GM21825 (cell line): ENCODE data around the gene CDH4.

Experiments used
- ATAC-seq: cut with Tn5 transposase; IDR thresholded peaks from one replicate; pipeline ENCODE4 v1.9.1; 2021; ENCODE audit warnings: mild to moderate bottlenecking, moderate library complexity; ENCODE audit not compliant: unreplicated experiment

Gene CDH4

DNA sequence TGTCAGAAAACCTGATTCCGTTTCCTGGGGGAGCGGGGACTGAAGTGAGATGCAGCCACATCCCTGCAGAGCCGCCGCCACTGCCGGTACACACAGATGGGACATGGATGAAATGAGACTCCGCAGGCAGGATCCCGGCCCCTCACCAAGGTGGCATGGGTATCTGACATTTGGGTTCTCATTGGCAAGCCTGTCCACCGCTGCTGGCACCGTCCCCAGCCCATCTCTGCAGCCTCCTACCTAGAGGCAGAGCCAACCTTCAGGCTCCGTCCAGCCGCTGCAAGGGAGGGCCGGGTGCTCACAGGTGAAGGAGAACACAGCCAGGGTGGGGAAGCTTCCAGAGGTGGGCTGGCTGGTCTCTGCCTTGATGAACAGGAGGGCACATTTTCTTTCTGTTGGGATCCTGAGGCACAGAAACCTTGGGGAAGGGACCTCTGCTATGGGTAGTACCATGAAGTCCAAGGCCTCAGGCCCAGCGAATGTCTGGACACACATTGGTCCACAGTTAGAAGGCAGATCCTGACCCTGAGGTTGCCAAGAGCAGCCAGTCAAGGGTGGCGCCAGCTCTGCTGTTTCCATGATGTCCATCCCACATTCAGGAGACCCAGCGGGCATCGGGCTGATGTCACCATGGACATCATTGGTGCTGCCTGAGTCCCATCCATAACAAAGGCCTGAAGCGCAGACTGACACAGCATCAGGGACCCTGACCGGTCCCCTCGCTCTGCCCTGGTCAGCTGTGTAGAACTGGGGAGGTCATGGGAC lies 636.2 kb downstream of the CDH4 start:
- no peak for ATAC-seq

DNA sequence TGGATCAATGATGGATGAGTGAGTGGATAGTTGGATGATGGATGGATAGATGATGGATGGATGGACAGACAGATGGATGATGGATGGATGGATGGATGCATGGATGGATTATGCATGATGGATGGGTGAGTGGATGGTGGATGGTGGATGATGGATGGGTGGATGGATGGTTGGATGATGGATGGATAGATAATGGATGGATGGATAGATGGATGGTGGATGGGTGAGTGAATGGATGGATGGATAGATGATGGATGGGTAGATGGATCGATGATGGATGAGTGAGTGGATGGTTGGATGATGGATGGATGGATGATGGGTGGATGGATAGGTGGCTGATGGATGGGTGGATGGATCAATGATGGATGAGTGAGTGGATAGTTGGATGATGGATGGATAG lies 637.6 kb downstream of the CDH4 start:
- ATAC-seq = no peak

DNA sequence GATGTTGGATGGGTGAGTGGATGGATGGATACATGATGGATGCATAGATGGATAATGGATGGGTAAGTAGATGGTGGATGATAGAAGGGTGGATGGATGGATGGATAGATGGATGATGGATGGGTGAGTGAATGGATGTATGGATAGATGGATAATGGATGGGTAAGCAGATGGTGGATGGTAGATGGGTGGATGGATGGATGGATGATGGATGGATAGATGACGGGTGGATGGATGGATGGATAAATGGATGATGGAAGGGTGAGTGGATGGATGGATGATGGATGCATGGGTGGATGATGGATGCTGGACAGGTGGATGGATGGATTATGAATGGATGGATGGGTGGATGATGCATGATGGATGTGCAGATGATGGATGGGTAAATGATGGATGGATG lies 638.1 kb downstream of the CDH4 start:
- no peak for ATAC-seq

DNA sequence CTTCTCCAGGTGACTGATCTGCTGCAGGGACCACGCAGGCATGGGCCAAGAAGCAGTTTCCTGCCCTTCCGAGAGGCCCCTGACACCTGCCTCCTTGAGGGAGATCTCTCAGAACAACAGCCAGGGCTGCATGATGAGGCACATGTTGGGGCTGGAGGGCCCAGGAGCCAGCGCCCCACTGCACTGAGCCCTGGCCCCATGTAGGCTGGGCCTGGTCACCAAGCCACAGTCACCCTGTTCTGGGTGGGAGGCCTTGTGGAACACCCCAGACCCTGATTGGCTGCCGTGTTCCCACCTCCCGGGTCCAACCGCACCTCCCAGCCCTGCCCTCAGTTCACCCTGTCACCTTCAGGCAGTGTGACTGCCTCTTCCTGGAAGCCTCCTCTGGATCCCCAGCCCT lies 639.4 kb downstream of the CDH4 start:
- ATAC-seq = no peak

DNA sequence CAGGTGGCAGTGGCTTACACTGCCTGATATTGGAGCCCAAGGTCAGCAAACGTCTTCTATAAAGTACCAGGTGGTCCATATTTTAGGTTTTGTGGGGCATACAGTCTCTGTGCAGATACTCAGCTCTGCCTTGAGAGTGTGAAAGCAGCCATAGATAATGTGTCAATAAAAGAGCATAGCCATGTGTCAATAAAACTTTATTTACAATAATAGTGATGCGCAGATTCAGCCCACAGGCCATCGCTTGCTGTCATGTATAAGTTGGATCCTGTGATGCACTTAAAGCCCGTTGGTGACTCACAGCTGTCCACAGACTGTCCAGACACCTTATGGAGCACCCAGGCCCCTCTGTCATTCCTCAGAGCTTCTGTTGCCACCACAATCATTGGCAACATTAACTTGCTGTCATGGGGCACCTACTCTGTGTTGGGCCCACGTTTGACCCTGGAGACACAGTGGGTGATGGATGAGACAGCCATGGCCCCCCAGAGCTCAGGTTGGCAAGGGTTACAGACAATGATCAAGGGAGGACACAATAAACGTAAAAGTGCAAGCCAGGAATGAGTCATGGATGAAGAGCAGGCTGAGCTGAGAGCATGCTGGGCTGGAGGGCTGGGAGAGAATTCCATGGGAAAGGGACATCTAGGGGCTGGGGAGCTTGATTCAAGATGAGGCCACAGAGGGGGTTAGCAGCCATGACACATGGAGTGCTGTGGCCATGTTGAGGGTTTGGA lies 640.0 kb downstream of the CDH4 start:
- no peak for ATAC-seq

DNA sequence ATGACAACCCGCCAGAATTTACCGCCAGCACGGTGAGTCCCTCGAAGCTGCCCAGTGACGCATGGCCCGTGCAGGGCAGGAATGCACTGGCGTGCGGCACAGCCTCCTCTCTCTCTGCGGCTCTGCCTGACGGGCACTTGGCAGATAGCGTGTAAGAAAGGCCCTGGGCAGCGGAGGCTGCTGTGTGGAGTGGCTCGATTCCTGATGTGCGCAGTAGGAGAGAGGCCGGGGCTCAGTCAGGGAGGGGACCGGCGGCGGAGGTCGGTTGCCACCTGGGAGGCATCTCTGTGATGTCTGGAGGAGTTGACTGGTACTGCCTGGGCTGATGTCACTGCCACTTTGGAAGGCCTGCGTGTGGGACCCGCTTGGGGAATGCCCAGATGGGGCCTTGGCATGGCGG lies 643.0 kb downstream of the CDH4 start:
- ATAC-seq = no peak

DNA sequence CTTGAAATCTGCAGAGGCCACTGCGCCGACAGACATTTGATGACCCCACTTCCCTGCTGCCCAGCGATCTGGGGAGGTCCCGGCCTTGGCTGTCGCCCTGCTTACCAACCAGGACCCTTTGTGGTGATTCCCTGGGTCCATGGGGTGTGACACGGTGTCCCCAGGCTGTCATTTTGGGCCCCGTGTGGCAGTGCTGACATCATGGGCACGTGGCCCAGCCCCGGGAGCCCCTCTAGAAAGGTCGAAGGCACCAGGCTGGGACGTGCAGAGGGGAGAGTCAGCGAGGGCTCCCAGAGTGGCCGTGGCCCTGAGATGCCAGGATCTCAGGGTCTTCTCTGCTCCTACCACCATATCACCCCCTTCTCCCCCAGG lies 643.6 kb downstream of the CDH4 start:
- no peak for ATAC-seq

DNA sequence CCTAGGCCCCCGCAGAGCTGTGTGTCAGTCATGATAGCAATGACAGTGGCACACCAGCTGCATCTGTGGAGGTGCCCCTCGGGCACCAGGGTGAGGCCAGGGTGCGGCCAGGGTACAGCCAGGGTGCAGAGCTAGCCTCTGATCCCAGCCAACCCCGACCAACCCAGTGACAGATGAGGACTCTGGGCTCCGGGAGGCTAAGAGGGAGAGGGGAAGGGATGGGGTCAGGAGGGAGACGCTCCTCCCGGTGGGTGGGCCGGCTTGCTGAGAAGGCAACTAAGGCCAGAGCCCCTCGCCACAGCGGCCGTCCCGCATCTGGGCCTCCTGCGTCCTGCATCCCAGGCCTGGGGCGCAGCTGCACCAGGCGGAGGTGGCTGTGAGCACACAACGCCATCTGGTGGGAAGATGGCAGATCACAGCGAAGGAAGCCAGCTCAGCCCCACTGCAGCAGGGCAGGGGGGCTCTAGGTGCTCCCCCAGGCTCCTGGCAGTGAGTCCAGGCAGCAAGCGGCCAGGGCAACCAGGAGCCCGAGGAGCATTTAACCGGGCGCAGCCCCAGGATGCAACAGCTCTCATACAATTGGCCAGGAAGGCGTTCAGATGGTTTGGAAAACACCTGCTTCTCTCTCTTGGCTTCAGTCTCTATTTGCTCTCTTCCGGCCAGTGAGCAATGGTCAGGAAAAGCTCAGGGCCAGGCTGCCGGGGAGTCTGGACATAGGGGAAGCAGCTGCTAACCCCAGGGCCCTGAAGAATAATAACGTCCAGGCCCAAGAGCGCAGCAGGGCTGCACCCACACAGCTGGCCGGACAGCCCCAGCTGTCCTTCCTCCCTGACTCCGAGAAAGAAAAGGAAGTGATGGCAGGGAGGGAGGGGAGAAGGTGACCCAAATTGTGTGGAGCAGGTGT lies 644.2 kb downstream of the CDH4 start:
- no peak for ATAC-seq

DNA sequence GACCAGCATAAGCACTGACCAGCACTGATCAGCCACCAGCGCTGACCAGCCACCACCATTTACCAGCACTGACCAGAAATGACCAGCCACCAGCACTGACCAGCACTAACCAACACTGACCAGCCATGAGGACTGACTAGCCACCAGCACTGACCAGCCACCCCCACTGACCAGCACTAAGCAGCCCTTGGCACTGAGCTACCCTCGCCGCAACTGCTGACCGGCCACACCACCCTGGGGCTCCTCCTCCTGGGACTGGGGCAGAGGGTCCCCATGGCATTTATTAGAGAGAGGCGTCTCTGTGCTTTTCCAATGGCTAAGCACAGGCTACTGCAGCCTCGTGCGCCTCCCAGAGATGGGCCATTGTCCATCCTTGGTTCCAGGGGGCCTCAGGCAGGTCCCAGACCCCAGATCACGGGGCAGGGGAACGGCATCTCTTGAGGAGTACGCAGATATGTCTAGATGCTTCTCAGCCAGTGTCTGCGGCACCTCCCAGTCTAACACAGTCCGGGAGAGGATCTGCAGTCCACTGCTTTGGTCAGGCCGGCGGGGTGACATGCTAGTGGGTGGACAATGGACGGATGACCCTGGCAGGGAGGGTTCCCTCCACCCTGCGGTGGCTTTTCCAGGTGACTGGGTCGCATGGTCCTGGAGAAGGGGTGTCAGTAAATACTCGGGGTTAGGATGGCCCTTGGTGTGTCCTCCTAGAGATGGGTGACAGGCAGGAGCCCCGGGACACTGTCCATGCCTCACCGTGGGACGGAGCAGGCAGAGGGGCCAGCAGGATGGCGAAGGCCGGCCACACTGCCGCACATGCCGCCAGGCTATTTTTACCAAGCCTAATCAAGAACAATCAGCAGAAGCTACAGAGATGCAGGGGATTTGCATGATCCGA lies 645.6 kb downstream of the CDH4 start:
- no peak for ATAC-seq

DNA sequence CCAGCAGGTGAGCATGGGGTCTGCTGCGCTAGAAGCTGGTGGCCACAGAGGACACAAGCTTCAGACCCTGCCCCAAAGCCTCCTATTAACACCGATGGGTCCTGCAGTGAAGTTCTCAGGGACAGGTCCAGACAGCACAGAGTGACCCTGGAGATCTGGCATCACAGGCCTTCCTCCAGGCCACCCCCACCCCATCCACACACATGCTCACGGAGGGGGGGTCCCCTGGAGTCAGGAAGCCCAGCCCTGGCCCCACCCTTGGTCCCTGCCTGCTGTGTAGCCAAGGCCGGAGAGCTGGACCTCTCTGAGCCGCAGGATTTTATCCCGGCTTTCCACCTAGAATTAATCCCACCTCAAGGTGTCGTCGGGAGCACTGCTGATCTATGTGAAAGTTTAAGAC lies 646.3 kb downstream of the CDH4 start:
- ATAC-seq = no peak

DNA sequence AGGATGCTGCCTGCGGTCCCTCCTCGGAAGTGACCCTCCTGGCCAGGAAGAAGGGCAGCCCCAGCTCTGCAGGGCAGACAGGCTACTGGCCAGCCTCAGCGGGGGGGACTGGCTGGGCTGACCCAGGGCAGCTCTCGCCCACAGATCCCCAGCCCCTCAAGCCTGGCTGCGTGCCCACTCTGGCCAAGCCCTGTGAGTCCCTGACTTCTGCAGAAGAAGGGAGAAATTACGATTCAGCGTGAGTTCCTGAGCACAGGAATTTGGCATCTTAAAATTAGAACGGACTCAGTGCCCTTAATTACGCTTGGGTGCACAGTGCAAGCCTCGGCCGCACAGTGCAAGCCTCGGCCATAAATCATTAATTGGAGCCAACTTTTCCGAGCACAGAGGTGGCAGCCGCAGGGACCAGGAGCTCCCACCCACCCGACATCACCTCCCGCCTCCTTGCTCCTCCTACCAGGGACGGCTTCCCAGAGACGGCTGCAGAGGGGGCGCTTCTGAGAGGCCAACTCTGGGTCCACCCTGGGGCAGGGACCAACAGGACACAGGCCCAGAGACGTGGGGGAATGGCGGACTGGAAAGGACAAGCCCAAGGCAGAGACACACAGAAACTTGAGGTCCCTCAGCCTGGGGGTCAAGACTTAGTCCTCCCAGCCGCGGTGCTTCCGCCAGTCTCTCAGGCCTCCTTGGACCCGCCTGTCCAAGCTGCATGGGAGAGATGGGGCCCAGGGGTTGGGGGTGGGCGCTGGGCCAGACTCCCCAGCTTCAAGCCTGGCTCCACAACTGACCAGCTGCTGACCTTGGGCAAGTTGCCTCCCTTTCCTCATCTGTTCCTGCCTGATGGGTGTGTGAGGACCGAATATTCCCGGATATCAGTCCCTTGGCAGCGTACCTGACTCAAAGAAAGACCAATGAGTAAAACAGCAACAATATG lies 648.2 kb downstream of the CDH4 start:
- ATAC-seq = no peak

DNA sequence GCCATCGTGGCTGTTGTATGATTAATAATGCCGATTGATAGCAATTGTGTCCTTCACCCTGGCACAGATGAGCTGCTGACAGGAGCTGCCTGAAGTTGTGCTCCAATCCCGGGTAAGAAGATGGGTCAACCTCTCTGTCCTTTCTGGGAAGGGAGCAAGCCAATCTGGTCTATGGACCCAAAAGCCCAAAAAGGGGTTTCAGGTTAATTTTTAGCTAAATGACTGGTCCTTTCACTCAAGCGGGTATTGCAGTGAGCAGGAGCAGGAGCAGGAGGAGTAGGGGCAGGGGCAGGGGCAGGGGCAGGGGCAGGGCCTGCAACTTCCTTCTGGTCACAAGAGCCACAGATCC lies 648.9 kb downstream of the CDH4 start:
- ATAC-seq = no peak

DNA sequence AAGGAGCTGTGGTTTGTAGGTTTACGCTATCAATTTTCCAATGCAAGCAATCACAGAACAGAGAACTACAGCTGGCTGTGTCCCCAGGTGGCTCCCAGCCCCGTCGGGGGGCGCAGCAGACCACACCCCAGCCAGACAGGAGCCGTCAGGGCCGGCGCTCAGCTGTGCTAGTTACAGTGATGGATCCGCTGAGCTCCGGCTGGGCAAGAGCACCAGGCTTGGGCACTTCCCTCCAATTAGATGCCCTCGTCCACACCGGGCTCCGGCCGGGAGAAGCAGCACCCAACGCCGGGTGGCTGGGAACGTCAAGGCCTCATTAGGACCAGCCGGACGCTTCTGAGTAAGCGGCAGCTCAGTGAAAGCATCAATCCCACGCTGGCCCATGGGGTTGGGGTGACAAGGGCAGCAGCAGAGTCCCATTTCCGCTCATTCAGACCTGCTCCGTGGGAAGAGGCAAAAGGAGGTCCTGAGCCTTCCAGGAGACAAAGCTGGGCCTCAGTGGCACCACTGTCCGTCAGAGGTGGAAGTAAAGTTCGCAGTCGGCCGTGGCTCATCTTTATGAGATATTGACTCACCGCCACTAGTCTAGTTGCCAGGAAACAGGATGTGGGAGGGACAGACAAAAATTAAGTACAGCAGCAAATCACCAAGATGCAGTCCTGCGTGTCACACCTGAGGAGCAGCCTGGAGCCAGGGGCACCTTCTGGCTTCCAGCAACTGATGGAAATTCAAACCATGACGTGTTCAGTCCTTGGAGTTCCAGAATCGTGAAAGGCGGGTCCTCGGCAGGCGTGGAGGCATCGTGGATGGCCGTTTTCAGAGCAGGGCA lies 649.5 kb downstream of the CDH4 start:
- no peak for ATAC-seq

DNA sequence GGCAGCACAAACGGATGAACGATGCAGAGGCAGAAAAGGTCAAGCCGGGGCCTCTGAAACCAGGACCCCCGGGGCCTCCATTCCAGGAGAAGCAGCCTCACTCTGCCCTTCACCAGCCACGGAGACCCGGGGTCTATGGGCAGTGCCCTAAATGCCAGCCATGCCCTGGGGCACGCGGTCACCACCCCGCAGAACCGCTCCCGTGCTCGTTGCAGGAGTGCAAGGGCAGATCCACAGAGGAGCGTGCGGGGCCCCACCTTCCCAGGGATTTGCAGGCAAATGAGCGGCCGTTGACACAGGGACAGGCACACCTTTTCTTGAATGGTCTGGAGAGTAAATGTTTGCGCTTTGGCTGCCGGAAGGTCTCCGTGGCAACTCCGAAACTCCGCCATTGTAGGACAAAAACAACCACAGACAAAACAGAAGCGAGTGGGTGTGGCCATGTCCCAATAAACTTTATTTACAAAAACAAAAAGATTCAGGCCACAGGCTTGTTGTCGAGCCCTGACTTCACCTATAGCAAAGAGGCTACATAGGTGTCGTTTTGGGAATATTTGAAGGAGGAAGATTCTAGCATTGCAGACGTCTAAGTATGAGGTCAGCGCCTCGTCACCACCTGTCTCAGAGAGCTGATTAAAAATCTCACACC lies 650.3 kb downstream of the CDH4 start:
- ATAC-seq = no peak

DNA sequence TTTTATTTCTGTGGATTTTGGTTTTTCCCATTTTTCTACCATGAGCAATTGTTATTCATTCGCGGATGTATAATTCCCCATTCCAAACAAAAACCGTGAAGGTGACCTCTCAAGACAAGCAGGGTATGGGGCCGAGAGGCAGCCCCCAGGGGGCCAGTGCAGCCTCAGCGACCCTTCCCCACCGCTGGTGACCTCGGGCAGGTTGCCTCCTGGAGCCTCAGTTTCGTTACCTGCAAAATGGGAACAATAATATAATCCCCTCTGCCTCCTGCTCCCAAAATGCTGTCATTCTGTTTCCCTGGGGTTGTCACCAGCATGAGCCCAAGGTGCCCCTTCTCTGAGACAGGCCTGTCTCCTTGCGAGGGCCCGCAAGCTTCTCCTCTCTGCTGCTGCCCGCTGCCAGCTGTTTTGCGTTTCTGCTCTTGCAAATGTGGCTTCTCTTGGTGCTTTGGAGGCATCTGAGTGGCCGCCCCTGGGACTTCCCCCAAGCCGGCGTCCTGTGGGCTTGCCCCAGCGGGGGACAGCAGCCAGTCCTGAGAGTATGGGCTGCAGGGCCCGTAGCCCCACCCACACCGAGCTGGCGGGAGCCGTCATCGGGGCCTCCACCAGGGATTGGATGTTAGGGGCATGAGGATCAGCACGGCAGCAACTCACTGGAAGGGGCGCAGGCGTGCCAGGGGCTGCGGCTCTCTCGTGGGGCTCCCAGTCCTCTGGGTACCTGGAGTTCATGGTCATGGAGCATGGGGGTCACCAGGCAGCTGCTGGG lies 651.7 kb downstream of the CDH4 start:
- no peak for ATAC-seq

DNA sequence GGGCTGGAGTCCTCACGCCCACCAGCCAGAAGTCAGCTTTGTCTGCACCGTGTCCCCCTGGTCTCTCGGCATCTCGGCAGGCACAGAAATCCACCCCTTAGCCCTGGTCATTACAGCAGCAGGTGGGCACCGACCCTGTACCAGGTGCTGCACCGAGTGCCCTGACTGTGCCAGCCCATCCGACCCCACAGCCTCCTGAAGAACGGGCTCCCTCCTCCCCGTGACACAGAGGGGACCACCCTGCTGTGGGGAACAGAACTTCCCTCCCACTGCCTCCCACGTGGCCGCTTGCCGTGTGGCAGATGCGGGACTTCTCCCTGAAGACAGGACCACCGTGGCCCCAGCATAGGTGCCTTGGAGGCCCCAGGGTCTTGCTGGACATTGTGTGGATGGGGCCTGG lies 652.4 kb downstream of the CDH4 start:
- ATAC-seq = no peak

DNA sequence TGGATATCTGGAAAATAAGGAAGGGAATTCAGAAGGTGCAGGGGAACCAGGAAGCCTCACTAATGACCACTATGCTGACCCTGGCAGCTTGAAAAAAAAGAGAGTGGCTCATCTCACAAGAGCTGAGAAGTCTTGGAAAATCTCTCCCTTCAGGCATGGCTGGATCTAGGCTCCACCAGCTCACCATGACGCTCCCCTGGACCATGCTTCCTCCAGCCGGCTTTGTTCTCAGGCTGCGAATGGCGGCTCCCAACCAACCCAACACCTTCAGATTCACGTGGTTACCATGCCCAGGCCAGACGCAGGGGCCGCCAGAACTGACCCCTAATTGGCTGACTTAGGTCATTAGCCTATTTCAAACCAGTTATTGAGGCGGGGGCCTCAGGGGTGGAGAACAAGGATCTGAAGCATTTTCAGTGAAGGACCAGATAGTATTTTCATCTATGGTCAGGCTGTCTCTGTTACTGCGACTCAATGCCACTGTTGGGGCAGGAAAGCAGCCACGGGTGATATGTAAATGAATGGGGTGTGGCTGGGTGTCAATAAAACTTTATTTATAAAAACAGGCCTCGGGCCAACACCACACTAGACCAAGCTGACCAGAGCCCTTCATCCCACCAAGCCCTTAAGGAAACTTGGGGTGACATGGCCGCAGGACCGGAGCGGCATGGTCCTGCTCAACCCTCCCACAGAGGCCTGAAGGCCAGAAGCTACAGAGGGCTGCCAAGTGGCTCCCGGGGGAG lies 653.9 kb downstream of the CDH4 start:
- no peak for ATAC-seq
